GM18502 (cell line): ENCODE measurements around the gene PNPLA7.
"Not testable (repeated sequence)": the region's sequence is repeated elsewhere in the genome, so short reads cannot be mapped to it uniquely, and the experiment has no call there.

Experiments
- ATAC-seq: cut with Tn5 transposase; IDR thresholded peaks from one replicate; pipeline ENCODE4 v1.9.1; 2021; ENCODE audit warnings: mild to moderate bottlenecking; ENCODE audit not compliant: unreplicated experiment, poor library complexity

Gene PNPLA7

GRCh38 chr9:137518661-137519459 lies 31.3 kb downstream of the PNPLA7 start:
- not testable (repeated sequence) for ATAC-seq

GRCh38 chr9:137516144-137516917 lies 33.9 kb downstream of the PNPLA7 start:
- ATAC-seq = no peak

GRCh38 chr9:137515338-137515724 lies 34.9 kb downstream of the PNPLA7 start:
- ATAC-seq = no peak

DNA sequence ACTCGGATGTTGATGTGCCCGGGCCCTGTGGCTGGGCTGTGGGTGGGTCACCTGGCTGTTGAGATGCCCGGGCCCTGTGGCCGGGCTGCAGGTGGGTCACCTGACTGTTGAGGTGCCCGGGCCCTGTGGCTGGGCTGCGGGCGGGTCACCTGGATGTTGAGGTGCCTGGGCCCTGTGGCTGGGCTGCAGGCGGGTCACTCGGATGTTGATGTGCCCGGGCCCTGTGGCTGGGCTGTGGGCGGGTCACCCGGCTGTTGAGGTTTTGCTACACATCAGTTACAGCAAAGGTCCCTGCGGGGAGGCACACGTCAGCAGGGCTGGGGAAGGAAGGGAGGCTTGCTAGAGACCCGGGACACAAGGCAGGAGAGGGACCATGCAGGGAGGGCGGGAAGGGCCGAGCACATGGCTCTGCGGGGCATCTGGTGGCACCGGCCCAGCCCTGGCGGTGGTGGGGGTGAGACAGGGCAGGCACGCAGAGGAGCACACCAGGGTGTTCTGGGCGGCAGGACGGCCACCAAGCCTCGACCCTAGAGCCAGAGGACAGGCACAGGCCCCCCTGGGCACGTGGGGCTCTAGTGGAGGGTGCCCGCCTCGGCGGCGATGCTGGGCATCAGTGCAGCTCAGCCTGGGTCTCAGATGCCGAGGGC lies 35.4 kb downstream of the PNPLA7 start:
- no peak for ATAC-seq

GRCh38 chr9:137513801-137514570 lies 36.2 kb downstream of the PNPLA7 start:
- not testable (repeated sequence) for ATAC-seq

DNA sequence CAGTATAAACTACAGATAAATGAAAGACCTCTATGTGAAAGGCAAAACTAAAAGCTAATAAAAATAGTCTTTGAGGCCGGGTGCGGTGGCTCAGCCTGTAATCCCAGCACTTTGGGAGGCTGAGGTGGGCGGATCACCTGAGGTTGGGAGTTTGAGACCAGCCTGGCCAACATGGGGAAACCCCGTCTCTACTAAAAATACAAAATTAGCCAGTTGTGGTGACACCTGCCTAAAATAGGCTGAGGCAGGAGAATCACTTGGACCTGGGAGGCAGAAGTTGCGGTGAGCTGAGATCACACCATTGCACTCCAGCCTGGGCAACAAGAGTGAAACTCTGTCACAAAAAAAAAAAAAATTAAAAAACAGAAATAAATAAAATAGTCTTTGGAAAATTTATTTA lies 37.1 kb downstream of the PNPLA7 start:
- not testable (repeated sequence) for ATAC-seq

- ATAC-seq = no peak
These were observed 38.3 kb downstream of the PNPLA7 start for GRCh38 chr9:137511758-137512463.

- not testable (repeated sequence) for ATAC-seq
These were observed 39.1 kb downstream of the PNPLA7 start for GRCh38 chr9:137511126-137511525.

DNA sequence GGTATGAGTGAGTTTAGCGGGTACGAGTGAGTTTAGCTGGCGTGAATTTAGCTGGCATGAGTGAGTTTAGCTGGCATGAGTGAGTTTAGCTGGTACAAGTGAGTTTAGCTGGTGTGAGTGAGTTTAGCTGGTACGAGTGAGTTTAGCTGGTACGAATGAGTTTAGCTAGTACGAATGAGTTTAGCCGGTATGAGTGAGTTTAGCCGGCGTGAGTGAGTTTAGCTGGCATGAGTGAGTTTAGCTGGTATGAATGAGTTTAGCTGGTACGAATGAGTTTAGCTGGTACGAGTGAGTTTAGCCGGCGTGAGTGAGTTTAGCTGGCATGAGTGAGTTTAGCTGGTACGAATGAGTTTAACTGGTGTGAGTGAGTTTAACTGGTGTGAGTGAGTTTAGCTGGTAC lies 41.0 kb downstream of the PNPLA7 start:
- no peak for ATAC-seq

GRCh38 chr9:137506702-137507171 lies 43.5 kb downstream of the PNPLA7 start:
- ATAC-seq = no peak

GRCh38 chr9:137506274-137506673 lies 43.9 kb downstream of the PNPLA7 start:
- no peak for ATAC-seq

DNA sequence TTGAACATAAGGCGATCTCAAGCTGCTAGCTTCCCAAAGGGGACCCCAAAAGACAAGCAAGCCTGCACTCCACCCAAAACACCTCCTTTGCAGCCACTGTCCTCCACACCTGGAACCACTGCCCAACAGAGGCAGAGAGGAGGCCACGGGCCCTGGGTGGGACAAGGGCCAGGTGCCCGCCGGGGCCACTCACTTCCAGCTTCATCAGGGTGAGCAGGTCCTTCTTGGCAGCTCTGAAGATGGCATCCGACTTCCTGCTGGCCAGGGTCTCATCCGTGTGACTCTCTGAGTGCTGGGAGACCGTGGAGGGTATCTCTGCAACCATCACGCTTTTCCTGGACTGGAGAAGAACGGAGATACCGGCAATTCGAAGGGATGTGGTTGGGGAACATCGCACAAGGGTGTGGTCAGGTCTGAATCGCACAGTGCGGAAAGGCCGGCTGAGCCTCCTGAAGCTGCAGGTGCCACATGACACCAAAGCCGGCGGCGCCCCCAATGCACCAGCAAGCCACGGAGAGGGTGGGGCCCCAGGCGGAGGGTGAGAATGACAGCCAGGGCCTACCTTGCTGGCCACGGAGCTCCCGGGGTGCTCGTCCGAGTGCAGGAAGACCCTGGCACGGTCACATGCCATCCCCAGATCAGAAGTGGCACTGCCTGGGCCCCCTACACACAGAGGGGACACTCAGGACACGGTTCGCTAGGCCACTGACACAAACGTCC lies 44.6 kb downstream of the PNPLA7 start:
- ATAC-seq = no peak

DNA sequence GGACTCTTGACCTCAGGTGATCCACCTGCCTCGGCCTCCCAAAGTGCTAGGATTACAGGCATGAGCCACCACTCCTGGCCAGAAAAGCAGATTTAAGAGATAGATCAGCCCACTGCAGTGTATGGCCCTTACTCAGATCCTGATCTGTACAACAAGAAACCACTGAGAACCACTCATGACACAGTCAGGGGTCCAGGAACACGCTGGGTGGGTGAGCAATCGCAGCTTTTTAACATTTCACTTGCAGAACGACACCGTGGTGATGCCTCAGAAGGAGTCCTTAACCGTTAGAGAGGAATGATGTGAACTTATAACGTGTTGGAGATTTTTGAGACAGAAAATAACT lies 45.8 kb downstream of the PNPLA7 start:
- ATAC-seq = no peak

DNA sequence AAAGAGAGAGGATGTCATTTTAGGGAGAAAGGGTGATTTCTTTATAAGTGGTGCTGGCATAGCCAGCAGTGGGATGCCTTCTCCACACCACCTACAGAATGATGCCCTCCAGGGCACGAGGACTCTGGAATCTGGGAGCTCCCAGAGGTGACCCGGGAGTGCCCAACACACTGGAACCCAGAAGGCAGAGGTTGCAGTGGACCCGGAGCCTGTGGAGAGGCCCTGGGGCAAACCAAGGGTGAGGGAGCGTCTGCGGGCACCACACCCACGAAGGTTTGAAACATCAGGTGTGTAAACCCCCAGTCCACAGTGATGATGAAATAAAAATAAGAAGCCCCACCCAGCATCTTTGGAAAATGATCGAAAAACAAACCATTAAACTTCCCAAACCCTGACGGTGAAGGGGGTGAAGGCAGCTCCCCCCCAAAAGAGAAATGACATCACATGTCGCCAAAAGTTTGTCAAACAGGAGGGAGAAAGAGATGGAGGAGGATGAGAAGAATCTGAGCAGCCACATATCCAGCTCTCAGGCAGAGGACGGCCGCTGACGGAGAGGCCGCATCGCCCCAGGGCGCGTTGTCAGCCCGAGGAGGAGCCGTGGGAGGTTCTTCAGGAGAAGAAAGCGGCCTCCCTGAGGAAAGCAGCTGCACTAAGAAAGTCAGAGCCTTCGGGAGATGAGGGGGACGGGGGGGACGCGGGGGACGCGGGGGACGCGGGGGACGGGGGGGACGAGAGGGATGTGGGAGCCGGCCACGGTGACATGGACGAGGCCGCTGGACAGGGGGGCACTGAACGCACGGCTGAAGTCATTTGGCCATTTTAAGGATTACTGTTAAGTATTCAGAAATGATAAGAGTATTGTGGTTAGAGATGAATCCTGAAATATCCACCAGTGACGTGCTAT lies 47.9 kb downstream of the PNPLA7 start:
- ATAC-seq = no peak

- no peak for ATAC-seq
These were observed 48.7 kb downstream of the PNPLA7 start for GRCh38 chr9:137501457-137501856.

DNA sequence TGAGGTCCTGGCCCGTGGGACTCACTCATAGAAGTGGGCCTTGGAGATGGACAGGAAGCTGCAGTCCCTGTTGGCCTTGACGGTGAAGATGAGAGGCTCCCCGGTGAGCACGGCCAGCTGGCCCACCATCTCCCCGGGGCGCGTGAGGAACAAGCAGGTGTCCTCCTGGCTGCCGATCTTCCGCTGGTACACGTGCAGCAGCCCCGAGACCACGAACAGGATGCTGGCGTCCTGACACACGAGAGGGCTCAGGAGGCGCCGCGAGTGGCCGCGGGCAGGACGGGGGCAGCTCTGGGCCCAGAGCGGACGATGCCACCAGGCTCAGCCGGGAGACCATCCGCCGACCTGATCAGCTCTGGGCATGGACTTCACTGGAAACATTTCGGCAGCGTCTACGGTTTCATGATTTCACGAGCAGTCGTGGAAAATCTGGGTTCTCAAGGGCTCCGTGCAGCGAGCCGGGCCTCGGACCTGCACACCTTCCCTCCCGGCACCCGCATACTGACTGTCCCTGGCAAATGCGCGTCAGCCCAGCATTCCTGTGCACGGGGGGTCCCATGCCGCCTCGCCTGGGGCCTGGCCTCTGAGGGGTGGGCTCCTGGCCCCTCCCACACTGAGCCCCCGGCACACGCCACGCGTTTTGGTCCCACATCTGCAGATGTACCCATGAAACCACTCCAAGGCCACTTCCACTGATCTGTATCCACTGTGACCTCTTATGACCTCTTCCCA lies 49.4 kb downstream of the PNPLA7 start:
- no peak for ATAC-seq

GRCh38 chr9:137499858-137500661 lies 50.1 kb downstream of the PNPLA7 start:
- no peak for ATAC-seq
